GM04503 (cell line): ENCODE data around the gene KNG1.

Source experiments
- DNase-seq: peaks from one replicate; pipeline ENCODE4 v3.0.0-alpha.2; 2012; ENCODE audit warnings: low read depth

The KNG1 gene

DNA sequence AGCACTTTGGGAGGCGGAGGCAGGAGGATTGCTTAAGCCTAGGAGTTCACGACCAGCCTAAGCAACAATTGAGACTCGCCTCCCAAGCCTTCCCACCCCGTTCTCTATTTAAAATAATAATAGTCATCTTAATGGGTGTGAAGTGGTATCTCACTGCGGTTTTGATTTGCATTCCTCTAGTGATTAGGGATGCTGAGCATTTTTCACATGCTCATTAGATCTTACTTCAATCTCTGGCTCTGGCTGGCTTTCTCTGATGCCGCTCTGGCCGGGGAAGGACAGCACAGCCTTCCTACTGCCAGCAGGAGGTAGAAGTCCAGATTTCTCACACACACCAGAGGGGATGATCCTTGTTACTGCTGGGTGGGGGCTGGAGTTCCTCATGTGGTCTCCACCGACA lies 58.8 kb downstream of the KNG1 start:
- DNase-seq = no peak

DNA sequence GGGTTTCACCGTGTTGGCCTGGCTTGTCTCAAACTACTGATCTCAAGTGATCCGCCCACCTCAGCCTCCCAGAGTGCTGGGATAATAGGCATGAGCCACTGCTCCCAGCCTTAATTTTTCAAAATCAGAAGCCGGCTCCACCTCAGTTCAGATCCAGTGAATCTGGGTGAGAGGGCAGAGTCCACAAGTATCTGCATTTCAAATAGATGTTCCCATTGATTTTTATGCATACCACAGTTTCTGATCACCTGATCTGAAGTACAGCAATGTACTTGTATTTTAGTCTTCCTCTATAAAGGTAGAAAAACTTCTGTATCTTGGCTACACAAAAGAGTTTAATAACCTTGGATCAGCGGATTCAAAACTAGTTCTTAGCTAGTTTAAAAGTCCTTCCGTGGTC lies 62.0 kb downstream of the KNG1 start:
- no peak for DNase-seq

DNA sequence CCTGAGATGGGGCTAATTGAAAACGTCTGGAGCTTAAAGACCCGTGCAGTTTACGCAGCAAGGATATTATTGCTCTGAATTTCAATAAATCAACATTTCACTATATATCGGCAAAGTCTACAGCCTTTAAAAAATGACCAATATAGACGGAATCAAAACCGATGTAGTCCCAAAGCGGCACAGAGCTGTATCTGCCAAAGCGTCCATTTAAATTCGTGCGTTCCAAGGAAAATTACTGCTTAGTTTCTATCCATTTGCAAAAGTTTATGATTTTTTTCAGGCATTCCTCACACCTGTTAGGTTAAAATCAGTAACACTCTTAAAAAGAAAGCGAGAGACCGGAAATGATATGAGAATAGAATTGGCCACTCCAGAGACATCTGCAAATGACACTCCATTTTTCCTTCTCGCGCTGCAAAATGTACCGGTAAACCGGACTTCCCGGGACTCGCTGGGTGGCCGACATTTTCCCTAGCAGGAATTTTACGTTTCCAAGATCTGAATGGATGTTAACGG lies 65.4 kb downstream of the KNG1 start:
- no peak for DNase-seq

DNA sequence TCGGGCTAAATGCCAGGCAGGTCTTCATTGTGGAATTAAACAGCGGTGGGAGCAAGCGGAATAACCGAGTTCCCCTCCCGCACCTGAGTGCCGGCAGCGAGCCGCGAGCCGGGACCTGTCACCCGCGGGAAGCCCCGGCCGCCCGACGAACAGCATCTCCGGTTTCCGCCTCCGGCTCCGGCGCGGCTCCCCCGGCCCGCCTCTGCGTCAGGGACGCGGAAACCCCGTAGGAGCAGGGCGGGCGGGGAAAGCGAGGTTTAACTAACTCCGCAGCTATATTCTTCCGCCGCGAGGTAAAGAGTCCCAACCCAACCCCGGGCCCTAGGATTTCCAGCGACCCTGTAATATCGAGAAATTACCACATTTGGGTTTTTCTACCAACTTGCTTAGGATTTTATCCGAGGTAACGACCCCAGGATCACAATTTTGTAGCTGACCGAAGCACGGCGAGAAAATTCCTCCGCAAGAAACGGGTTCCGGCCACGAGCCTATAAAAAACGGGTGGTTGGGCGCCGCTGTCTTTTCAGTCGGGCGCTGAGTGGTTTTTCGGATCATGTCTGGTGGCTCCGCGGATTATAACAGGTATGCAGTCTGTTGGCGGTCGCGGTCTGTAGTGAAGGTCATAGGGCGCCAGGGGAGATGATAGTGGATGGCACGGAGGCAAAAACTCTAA lies 66.0 kb downstream of the KNG1 start, which contains the start of gene EIF4A2:
TSS of gene EIF4A2 (plus strand) at position 520 of the 673 bp plus-strand sequence. CDS start at position 554, 34 bp downstream.
- peak; percentile 47 for DNase-seq

DNA sequence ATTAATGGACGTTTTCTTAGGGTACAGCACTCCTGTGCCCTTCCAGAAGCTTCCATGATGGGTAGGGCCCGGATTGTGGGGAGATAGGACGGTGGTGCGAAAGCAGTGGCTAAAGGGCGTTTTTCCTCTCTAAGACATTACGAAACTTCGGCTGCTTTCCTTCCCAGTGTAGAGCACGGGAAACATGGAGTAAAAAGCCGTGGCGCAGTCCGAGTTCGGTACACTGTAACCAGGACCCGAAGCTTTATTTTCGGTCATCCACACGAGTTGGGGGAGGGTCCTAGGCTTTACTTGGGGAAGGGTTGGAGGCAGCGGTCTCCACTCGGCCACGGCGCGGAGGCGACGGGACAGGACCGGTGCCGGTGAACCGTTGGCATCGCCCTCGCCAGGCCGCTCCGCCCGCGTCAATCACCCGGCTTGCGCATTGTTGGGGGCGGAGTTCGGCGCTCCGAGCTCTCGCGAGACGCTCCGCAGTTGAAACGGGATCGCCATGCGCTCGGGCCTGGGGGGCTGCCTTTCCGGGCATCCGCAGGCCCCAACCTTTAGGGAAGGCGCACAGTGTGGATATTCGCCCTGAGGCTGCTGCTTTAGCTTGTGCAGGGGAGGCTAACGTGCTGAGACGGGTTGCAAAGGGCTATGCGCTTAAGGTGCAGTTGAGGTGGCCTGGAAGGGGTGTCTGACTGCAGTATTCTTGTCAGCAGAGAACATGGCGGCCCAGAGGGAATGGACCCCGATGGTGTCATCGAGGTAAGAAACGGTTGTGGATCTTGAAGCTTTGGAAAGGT lies 66.8 kb downstream of the KNG1 start:
- no peak for DNase-seq

DNA sequence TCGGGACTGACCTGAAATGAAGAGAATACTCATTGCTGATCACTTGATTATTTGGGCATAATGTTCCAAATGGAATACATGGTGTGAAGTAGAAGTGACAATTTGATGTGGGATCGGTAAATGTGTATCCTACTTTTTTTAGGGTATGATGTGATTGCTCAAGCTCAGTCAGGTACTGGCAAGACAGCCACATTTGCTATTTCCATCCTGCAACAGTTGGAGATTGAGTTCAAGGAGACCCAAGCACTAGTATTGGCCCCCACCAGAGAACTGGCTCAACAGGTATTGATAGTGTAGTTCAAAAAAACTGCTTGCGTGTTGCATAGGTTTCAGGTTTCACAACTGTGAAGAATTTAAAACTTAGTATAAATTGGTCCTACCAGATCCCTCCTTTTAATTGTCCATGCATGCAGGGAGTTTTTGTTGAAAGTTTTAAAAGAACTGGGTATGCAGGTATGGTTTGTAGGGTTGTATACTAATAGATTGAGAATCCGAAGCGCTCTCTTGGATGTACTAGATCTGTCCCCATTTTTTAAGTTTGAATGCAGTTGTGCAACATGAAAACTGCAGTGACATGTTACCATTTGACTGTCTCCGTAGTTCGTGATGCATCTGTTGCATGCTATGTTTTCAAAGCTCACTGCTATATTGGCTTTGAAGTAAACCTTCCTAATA lies 67.8 kb downstream of the KNG1 start:
- DNase-seq = no peak

DNA sequence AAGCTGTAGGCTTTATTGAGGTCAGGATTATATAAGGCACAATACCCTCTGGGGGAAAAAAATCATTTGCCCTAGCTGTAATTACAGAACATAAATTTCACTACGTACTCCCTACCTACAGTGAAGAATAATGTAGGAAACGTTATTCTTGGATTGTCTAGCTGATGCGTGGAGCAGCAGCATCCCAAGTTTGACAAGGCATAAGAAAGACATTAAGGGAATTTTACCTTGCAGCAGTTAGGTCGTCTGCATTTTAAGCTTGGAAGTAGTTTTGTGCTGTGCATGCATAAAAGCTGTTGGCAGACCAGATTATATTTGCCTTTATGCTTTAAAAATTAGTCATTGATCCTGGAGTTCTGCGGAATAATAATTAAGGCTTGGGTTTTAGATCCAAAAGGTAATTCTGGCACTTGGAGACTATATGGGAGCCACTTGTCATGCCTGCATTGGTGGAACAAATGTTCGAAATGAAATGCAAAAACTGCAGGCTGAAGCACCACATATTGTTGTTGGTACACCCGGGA lies 68.4 kb downstream of the KNG1 start:
- no peak for DNase-seq

DNA sequence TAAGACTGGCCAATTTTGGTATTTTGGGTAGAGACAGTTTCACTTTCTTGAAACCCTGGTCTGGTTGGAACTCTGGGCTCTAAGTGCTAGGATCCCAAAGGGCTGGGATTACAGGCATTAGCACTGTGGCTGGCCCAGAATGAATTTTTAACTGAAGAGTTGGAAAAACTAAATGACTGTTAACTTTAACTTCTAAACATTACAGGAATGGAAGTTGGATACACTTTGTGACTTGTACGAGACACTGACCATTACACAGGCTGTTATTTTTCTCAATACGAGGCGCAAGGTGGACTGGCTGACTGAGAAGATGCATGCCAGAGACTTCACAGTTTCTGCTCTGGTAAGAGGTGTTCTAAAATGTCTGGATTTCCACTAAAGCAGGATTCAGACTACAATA lies 69.8 kb downstream of the KNG1 start:
- DNase-seq = no peak

DNA sequence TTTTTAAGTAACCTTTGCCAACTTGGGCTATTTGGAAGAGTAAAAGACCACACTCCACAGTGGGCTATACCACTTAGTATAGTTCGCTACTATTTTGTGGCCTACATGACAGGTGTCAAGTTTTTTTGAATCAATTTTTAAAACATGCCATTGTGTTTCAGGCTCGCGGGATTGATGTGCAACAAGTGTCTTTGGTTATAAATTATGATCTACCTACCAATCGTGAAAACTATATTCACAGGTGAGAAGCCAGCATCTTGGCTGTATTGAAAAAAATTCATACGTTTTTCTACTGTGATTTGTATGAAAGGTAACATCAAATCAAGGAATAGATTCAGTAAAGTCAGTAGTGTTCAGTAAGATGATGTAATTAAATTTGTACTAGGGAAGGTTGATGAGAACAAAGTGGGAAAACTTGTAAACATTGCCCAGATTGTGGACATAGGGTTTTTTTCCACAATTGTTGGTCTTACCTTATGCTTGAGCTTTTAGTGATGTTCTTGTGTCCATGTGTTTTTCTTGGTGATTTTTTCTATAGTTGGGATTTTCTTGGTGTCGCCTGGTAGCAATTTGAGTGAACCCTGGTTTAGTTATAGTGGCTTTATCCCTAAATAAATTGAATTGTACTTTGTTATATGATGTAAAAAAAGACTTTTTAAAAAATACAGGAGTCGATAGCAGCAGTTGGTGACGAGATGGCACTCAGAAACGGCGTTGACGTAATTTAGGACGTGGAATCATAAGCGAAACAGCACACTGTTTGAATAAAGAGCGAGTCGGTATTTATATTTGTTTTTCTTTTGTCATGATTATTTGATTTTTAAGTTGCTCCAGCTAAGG lies 70.7 kb downstream of the KNG1 start:
- DNase-seq = no peak

DNA sequence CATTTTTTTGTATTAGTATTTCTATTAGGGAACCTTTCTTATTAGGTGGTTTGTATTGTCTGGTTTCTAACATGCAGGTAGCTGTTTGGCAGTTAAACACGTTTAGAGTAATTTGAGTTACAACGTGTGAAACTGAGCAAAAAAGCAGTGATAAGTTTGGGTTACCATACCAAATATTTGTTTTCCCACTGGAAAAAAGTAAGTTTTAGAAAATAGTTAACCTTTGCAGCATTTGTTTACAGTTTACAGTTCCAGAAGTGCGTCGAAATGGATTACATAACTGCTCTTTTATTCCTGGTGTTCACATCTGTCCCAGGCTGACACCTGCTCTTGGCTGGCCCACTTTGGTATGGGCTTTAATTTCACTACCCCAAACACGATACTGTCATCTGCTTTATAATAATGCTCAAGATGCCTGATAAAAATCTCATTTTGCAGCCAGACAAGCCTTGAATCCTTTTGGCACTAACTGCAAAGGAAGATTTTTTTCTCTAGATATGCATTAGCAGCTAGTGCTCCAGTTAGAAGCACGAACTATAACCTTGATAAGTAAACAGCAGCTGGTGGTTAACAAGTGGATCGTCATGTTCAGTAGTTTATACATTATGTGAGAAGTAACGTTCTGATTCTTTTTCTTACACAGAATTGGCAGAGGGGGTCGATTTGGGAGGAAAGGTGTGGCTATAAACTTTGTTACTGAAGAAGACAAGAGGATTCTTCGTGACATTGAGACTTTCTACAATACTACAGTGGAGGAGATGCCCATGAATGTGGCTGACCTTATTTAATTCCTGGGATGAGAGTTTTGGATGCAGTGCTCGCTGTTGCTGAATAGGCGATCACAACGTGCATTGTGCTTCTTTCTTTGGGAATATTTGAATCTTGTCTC lies 71.6 kb downstream of the KNG1 start:
- no peak for DNase-seq

DNA sequence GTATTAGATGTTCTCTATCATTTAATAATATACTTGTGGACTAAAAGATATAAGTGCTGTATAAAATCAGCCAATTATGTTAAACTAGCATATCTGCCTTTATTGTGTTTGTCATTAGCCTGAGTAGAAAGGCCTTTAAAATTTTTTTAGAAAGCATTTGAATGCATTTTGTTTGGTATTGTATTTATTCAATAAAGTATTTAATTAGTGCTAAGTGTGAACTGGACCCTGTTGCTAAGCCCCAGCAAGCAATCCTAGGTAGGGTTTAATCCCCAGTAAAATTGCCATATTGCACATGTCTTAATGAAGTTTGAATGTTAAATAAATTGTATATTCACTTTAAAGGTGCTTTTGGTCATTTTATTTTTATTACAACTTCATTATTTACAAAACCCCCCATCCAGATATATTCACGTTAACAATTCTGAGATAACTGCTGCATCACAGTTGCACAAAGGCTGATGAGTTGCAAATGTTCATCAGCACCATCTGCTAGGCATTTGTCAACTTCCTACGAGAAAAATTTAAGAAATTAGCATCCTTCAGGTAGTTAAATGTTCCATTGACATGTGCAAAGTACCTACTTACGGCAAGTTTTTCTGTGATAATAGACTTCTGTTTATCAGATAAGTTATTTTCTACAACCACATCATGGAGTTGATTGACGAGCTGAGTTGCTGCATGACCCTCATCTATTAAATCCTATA lies 72.5 kb downstream of the KNG1 start:
- DNase-seq = no peak

DNA sequence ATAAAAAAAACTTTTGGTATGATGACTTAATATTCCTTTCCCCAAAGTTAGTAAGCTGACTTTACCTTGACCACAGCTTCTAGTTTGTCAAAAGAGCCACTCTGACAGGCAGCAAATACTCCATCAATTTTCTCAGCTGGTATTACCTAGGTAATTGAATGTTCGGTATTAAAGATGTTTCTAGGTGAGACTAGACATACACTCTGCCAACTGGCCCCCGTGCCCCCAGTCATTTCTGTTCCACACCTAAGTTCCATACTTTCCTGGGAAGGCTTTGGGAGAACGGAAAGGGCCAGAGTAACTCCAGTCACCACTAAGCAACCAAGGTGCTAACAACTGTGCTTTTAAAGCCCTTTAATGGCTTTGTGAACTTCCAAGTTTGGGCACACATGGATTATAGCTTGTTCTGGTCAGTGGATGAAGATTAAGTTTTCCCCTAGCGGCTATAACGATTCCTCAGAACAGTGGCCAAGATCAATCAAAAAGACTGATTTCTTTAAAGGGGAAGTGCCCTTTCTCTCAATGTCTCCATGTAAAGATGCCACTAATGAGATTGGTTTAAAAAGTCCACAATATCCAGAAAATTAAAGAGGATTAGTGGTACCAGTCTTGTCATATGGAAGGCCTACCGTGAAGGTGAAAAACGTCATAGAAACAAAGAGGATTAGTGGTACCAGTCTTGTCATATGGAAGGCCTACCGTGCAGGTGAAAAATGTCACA lies 73.3 kb downstream of the KNG1 start:
- DNase-seq = no peak
